Measurements from ENCODE around the gene CPA5.

CPA5 gene

GRCh38 chr7:130298544-130299326 is 45.9 kb upstream of the CPA5 start:
- H3K4me3 ChIP-seq (replicated peaks; ENCODE audit: insufficient read depth, low read length): no peak overlapping the region
- H3K27ac ChIP-seq (replicated peaks): no peak overlapping the region
- TF ChIP-seq REST (IDR thresholded peaks at IDR 0.05; ENCODE audit: insufficient replicate concordance, low read depth) (no peak), POLR2AphosphoS5 (IDR thresholded peaks at IDR 0.05; ENCODE audit: low read depth) (no peak), SPI1 (IDR thresholded peaks at IDR 0.05; ENCODE audit: borderline replicate concordance, low read depth) (no peak), GABPA (IDR thresholded peaks at IDR 0.05; ENCODE audit: low read depth) (no peak), CTCF (IDR thresholded peaks at IDR 0.05; ENCODE audit: insufficient read depth, low read length) (no peak)
- peaks cover 2% of the 10 kb centered on the region for H3K27me3 ChIP-seq (ENCODE audit: insufficient read depth, poor library complexity, severe bottlenecking)
- DNase-seq (ENCODE audit: low read depth in 1 of 2, low spot score in 1 of 2): no peak

- no peak for TF ChIP-seq CTCF (IDR thresholded peaks at IDR 0.05; ENCODE audit: insufficient read depth, low read length)
- TF ChIP-seq SPI1 (IDR thresholded peaks at IDR 0.05; ENCODE audit: borderline replicate concordance, low read depth): no peak
- TF ChIP-seq GABPA (IDR thresholded peaks at IDR 0.05; ENCODE audit: low read depth): no peak
- no peak for TF ChIP-seq POLR2AphosphoS5 (IDR thresholded peaks at IDR 0.05; ENCODE audit: low read depth)
- no peak for TF ChIP-seq REST (IDR thresholded peaks at IDR 0.05; ENCODE audit: insufficient replicate concordance, low read depth)
- DNase-seq (ENCODE audit: low read depth in 1 of 2, low spot score in 1 of 2): no peak
- Histone ChIP-seq H3K27ac (replicated peaks) (no peak overlapping the region), H3K4me3 (replicated peaks; ENCODE audit: insufficient read depth, low read length) (no peak overlapping the region), H3K27me3 (ENCODE audit: insufficient read depth, poor library complexity, severe bottlenecking) (peaks cover 2% of the 10 kb centered on the region)
Measured at GRCh38 chr7:130299866-130300265, 44.8 kb upstream of the CPA5 start.

GRCh38 chr7:130301501-130302020 is 43.1 kb upstream of the CPA5 start:
- Histone ChIP-seq H3K27ac (replicated peaks) (no peak overlapping the region), H3K27me3 (ENCODE audit: insufficient read depth, poor library complexity, severe bottlenecking) (peaks cover 2% of the 10 kb centered on the region), H3K4me3 (replicated peaks; ENCODE audit: insufficient read depth, low read length) (no peak overlapping the region)
- TF ChIP-seq REST (IDR thresholded peaks at IDR 0.05; ENCODE audit: insufficient replicate concordance, low read depth) (no peak), POLR2AphosphoS5 (IDR thresholded peaks at IDR 0.05; ENCODE audit: low read depth) (no peak), SPI1 (IDR thresholded peaks at IDR 0.05; ENCODE audit: borderline replicate concordance, low read depth) (no peak), CTCF (IDR thresholded peaks at IDR 0.05; ENCODE audit: insufficient read depth, low read length) (no peak), GABPA (IDR thresholded peaks at IDR 0.05; ENCODE audit: low read depth) (no peak)
- no peak for DNase-seq (ENCODE audit: low read depth in 1 of 2, low spot score in 1 of 2)
